GM12878 (cell line): ENCODE data around the gene HK3. TPM values are rescaled to one million over a fixed set of nuclear protein-coding genes. Genes with fewer than 3 reads are reported as not detected.

Source experiments
- ATF7 ChIP-seq: fragments of 450-650 bp; IDR thresholded peaks from 2 replicates; pipeline ENCODE4 v1.6.1; 2016; ENCODE audit warnings: low read depth, mild to moderate bottlenecking
- MEF2A ChIP-seq: IDR thresholded peaks from 2 replicates; pipeline ENCODE4 v1.6.1; 2011; ENCODE audit warnings: low read depth, mild to moderate bottlenecking, low read length, moderate library complexity; ENCODE audit not compliant: insufficient read depth
- MEF2B ChIP-seq: fragments of 450-650 bp; IDR thresholded peaks from 2 replicates; pipeline ENCODE4 v1.6.1; 2018; ENCODE audit warnings: mild to moderate bottlenecking, moderate library complexity; ENCODE audit not compliant: partially characterized antibody, poor library complexity, severe bottlenecking
- RELA ChIP-seq: fragments of 450-650 bp; IDR thresholded peaks from 2 replicates; pipeline ENCODE4 v1.8.0; 2014; ENCODE audit warnings: borderline replicate concordance; ENCODE audit not compliant: partially characterized antibody
- RUNX3 ChIP-seq: IDR thresholded peaks from 2 replicates; pipeline ENCODE4 v1.6.1; 2012; ENCODE audit warnings: low read length, inconsistent platforms
- SPI1 ChIP-seq: IDR thresholded peaks from 2 replicates; pipeline ENCODE4 v1.6.1; 2011; ENCODE audit warnings: low read depth, mild to moderate bottlenecking, low read length, moderate library complexity, borderline replicate concordance; ENCODE audit not compliant: insufficient read depth
- ZNF217 ChIP-seq: fragments of 450-650 bp; IDR thresholded peaks from 2 replicates; pipeline ENCODE4 v1.6.1; 2017; ENCODE audit warnings: antibody characterized with exemption, mild to moderate bottlenecking
- polyA plus RNA-seq, 11 experiments: library from polyadenylated mRNA; depleted of rRNA in 4 of 11; unstranded in 6 of 11; stranded (reverse) in 5 of 11; fragments of >200 nt; fragmentation: Nextera tagmentation in 4 of 11; fragmentation: Illumina TruSeq in 1 of 11; extraction: Ambion mirVana in 4 of 11; extraction: Trizol in 1 of 11; gene quantifications; 1 replicate in 1 of 11; 2 replicates in 10 of 11; pipeline versions ENCODE4 v1.2.1 to v1.2.3, GENCODE V29; 2011 to 2016; ENCODE audit warnings: inconsistent platforms in 2 of 11, missing spikeins in 2 of 11, low read depth in 1 of 11
- total RNA-seq, 4 experiments: library from RNA; depleted of rRNA in 3 of 4; stranded (reverse); fragments of >200 nt in 3 of 4; fragmentation: Illumina TruSeq in 1 of 4; extraction: Trizol in 1 of 4; gene quantifications; 2 replicates each; pipeline versions ENCODE4 v1.2.1 to v1.2.3, GENCODE V29; 2013 to 2021
- TF ChIP-seq, protein P1 (sequence below): fragments of 450-650 bp; IDR thresholded peaks from 2 replicates; pipeline ENCODE4 v1.6.1; 2018; ENCODE audit warnings: mild to moderate bottlenecking, low read depth, moderate library complexity; ENCODE audit not compliant: partially characterized antibody
- TF ChIP-seq, protein P2 (sequence below): fragments of 450-650 bp; IDR thresholded peaks from 2 replicates; pipeline ENCODE4 v1.6.1; 2016; ENCODE audit warnings: mild to moderate bottlenecking

The HK3 gene
- total and polyA plus RNA-seq, 10 of the 15 experiments (the other 5 are each of a cell fraction or from before 2014, with no cell fraction given): 0.13 to 1.3 (median 0.26) TPM; not detected in 4

GRCh38 chr5:176878906-176879662 is 20.1 kb downstream of the HK3 start (continued):
- TF ChIP-seq SPI1: no peak
- TF ChIP-seq MEF2B: no peak
- TF ChIP-seq RELA: no peak
- TF ChIP-seq MEF2A: no peak
- no peak for TF ChIP-seq ATF7
- TF ChIP-seq, protein P1, sequence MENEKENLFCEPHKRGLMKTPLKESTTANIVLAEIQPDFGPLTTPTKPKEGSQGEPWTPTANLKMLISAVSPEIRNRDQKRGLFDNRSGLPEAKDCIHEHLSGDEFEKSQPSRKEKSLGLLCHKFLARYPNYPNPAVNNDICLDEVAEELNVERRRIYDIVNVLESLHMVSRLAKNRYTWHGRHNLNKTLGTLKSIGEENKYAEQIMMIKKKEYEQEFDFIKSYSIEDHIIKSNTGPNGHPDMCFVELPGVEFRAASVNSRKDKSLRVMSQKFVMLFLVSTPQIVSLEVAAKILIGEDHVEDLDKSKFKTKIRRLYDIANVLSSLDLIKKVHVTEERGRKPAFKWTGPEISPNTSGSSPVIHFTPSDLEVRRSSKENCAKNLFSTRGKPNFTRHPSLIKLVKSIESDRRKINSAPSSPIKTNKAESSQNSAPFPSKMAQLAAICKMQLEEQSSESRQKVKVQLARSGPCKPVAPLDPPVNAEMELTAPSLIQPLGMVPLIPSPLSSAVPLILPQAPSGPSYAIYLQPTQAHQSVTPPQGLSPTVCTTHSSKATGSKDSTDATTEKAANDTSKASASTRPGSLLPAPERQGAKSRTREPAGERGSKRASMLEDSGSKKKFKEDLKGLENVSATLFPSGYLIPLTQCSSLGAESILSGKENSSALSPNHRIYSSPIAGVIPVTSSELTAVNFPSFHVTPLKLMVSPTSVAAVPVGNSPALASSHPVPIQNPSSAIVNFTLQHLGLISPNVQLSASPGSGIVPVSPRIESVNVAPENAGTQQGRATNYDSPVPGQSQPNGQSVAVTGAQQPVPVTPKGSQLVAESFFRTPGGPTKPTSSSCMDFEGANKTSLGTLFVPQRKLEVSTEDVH: no peak
- TF ChIP-seq RUNX3: no peak
- TF ChIP-seq, protein P2, sequence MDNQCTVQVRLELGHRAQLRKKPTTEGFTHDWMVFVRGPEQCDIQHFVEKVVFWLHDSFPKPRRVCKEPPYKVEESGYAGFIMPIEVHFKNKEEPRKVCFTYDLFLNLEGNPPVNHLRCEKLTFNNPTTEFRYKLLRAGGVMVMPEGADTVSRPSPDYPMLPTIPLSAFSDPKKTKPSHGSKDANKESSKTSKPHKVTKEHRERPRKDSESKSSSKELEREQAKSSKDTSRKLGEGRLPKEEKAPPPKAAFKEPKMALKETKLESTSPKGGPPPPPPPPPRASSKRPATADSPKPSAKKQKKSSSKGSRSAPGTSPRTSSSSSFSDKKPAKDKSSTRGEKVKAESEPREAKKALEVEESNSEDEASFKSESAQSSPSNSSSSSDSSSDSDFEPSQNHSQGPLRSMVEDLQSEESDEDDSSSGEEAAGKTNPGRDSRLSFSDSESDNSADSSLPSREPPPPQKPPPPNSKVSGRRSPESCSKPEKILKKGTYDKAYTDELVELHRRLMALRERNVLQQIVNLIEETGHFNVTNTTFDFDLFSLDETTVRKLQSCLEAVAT: no peak
- TF ChIP-seq ZNF217: no peak
